ENCODE results near the gene MACROH2A2.

GRCh38 chr10:70093335-70093944, 40.8 kb downstream of the MACROH2A2 start:
- TF ChIP-seq, protein P1, sequence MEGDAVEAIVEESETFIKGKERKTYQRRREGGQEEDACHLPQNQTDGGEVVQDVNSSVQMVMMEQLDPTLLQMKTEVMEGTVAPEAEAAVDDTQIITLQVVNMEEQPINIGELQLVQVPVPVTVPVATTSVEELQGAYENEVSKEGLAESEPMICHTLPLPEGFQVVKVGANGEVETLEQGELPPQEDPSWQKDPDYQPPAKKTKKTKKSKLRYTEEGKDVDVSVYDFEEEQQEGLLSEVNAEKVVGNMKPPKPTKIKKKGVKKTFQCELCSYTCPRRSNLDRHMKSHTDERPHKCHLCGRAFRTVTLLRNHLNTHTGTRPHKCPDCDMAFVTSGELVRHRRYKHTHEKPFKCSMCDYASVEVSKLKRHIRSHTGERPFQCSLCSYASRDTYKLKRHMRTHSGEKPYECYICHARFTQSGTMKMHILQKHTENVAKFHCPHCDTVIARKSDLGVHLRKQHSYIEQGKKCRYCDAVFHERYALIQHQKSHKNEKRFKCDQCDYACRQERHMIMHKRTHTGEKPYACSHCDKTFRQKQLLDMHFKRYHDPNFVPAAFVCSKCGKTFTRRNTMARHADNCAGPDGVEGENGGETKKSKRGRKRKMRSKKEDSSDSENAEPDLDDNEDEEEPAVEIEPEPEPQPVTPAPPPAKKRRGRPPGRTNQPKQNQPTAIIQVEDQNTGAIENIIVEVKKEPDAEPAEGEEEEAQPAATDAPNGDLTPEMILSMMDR (IDR thresholded peaks at IDR 0.05; ENCODE audit: insufficient read depth, low read length) = no peak
- TF ChIP-seq REST (IDR thresholded peaks at IDR 0.05; ENCODE audit: insufficient replicate concordance, low read depth) = no peak
- no peak for TF ChIP-seq POLR2AphosphoS5 (IDR thresholded peaks at IDR 0.05; ENCODE audit: low read depth)
- no peak for TF ChIP-seq GABPA (IDR thresholded peaks at IDR 0.05; ENCODE audit: low read depth)
- no peak for TF ChIP-seq SPI1 (IDR thresholded peaks at IDR 0.05; ENCODE audit: borderline replicate concordance, low read depth)
